GM12874 (cell line): ENCODE data around the gene DPYSL5.

ENCODE experiments used
- CTCF ChIP-seq: IDR thresholded peaks from 2 replicates; pipeline ENCODE4 v1.5.1; 2011; ENCODE audit warnings: low read depth, mild to moderate bottlenecking, control low read depth, low read length, moderate library complexity; ENCODE audit not compliant: insufficient read depth

The DPYSL5 gene

GRCh38 chr2:26974352-26974751 is 126.4 kb downstream of the DPYSL5 start:
- no peak for TF ChIP-seq CTCF

GRCh38 chr2:26975102-26975501 is 127.2 kb downstream of the DPYSL5 start:
- TF ChIP-seq CTCF, result no peak

- TF ChIP-seq CTCF, result no peak
These were observed 127.7 kb downstream of the DPYSL5 start for GRCh38 chr2:26975656-26976055.

- no peak for TF ChIP-seq CTCF
These were observed 128.3 kb downstream of the DPYSL5 start for GRCh38 chr2:26976237-26976636.

- TF ChIP-seq CTCF, result no peak
These were observed 129.1 kb downstream of the DPYSL5 start for GRCh38 chr2:26977012-26977411.

- TF ChIP-seq CTCF, result no peak
These were observed 130.2 kb downstream of the DPYSL5 start for GRCh38 chr2:26978061-26978596.

GRCh38 chr2:26979741-26980140 is 131.8 kb downstream of the DPYSL5 start:
- no peak for TF ChIP-seq CTCF

- TF ChIP-seq CTCF, result no peak
These were observed 133.0 kb downstream of the DPYSL5 start for GRCh38 chr2:26980971-26981370.
